HCT116 (cell line): ENCODE measurements around the gene AKR1B1. TPM values are rescaled to one million over a fixed set of nuclear protein-coding genes. Genes with fewer than 3 reads are reported as not detected.

Experiments used
- ATAC-seq: fragments of 200-7000 bp; cut with Tn5 transposase; 2 replicates; pipeline ENCODE4 v1.9.1; 2020; ENCODE audit warnings: mild to moderate bottlenecking, moderate library complexity
- BruUV-seq: library from RNA; stranded (reverse); fragments of 400-500 nt; replicated peaks from 2 replicates; lab custom pipeline; 2021; lab: Mats Ljungman, UMichigan
- CTCF ChIA-PET: fragments of 300-600 bp; sonication (Branson Sonifier 250); formaldehyde crosslinking; loops from one replicate; lab custom pipeline; 2021; ENCODE audit warnings: antibody characterized with exemption; lab: Charles Lee
- POLR2A ChIA-PET: fragments of 300-600, 350-600 bp; sonication (Branson Sonifier 250); formaldehyde crosslinking; loops from one replicate; lab custom pipeline; 2021; ENCODE audit warnings: antibody characterized with exemption; lab: Charles Lee
- RAD21 ChIA-PET, 2 experiments: fragments of 300-600 bp; sonication (Branson Sonifier 250); formaldehyde crosslinking; loops; one replicate each; lab custom pipeline; 2023; ENCODE audit warnings: low total read pairs in 2 of 2; ENCODE audit not compliant: uncharacterized antibody in 2 of 2, unreplicated experiment in 2 of 2, low non-redundant PET in 1 of 2; lab: Charles Lee
- DNase-seq: peaks from one replicate; pipeline ENCODE4 v3.0.0-alpha.2; 2010; ENCODE audit warnings: low read depth, low spot score
- H2AFZ ChIP-seq: fragments of 200-600 bp; shearing (Covaris generic), sonication (generic); 2 replicates; pipeline ENCODE4 v1.6.1; 2017; ENCODE audit warnings: low read depth, mixed run types, mixed read lengths, antibody characterized with exemption, low read length; ENCODE audit not compliant: poor library complexity, severe bottlenecking
- H3K27ac ChIP-seq: 2 replicates; pipeline ENCODE4 v1.5.1; 2012; ENCODE audit warnings: low read depth, low read length
- H3K27me3 ChIP-seq: fragments of 200-600 bp; sonication (generic); 2 replicates; pipeline ENCODE4 v1.6.1; 2016; ENCODE audit warnings: mixed run types, low read length, mixed read lengths; ENCODE audit not compliant: insufficient read depth
- H3K36me3 ChIP-seq, 2 experiments: fragments of 200-500 bp in 1 of 2; fragments of 200-600 bp in 1 of 2; sonication (Bioruptor generic) in 1 of 2; sonication (generic) in 1 of 2; 2 replicates each; pipeline versions ENCODE4 v1.5.1 to v1.6.1; 2014 to 2016; ENCODE audit warnings: low read length in 2 of 2, inconsistent platforms in 1 of 2, mixed read lengths in 1 of 2, mixed run types in 1 of 2; ENCODE audit not compliant: insufficient read depth in 2 of 2, control insufficient read depth in 1 of 2
- H3K4me1 ChIP-seq, 2 experiments: fragments of 200-600 bp in 1 of 2; sonication (generic) in 1 of 2; 2 replicates each; pipeline versions ENCODE4 v1.5.1 to v1.6.1; 2012 to 2017; ENCODE audit warnings: low read length in 2 of 2, inconsistent platforms in 1 of 2, mild to moderate bottlenecking in 1 of 2, mixed read lengths in 1 of 2, mixed run types in 1 of 2, moderate library complexity in 1 of 2; ENCODE audit not compliant: insufficient read depth in 2 of 2, control insufficient read depth in 1 of 2
- H3K4me2 ChIP-seq: fragments of 200-600 bp; sonication (generic); 2 replicates; pipeline ENCODE4 v1.6.1; 2017; ENCODE audit warnings: mixed run types, low read length, mixed read lengths
- H3K4me3 ChIP-seq, 2 experiments: fragments of 200-600 bp in 1 of 2; sonication (generic) in 1 of 2; replicated peaks in 1 of 2; 2 replicates each; pipeline ENCODE4 v1.5.1; 2011 to 2016; ENCODE audit warnings: low read length in 2 of 2, control low read depth in 1 of 2, low read depth in 1 of 2, mild to moderate bottlenecking in 1 of 2, mixed read lengths in 1 of 2, mixed run types in 1 of 2
- H3K79me2 ChIP-seq: fragments of 200-600 bp; sonication (generic); 2 replicates; pipeline ENCODE4 v1.6.1; 2017; ENCODE audit warnings: mild to moderate bottlenecking, mixed run types, low read length, moderate library complexity, mixed read lengths; ENCODE audit not compliant: insufficient read depth
- H3K9ac ChIP-seq: fragments of 200-600 bp; sonication (generic); 2 replicates; pipeline ENCODE4 v1.6.1; 2016; ENCODE audit warnings: low read length, mixed read lengths
- H3K9me2 ChIP-seq: fragments of 200-600 bp; sonication (generic), shearing (Covaris generic); 2 replicates; pipeline ENCODE4 v1.6.1; 2017; ENCODE audit warnings: mixed run types, mild to moderate bottlenecking, moderate library complexity; ENCODE audit not compliant: insufficient read depth
- H3K9me3 ChIP-seq, 2 experiments: fragments of 200-500 bp in 1 of 2; fragments of 200-600 bp in 1 of 2; sonication (Bioruptor generic) in 1 of 2; sonication (generic) in 1 of 2; 2 replicates each; pipeline ENCODE4 v1.6.1; 2014 to 2017; ENCODE audit warnings: low read length in 2 of 2, mixed read lengths in 2 of 2, inconsistent platforms in 1 of 2, low read depth in 1 of 2, mild to moderate bottlenecking in 1 of 2, mixed run types in 1 of 2, moderate library complexity in 1 of 2; ENCODE audit not compliant: control insufficient read depth in 1 of 2, insufficient read depth in 1 of 2
- H4K20me1 ChIP-seq: fragments of 200-600 bp; sonication (generic), shearing (Covaris generic); 2 replicates; pipeline ENCODE4 v1.6.1; 2017; ENCODE audit warnings: mixed run types, mild to moderate bottlenecking, moderate library complexity; ENCODE audit not compliant: insufficient read depth
- ATF3 ChIP-seq: IDR thresholded peaks from 2 replicates; pipeline ENCODE4 v1.6.1; 2012
- CBX3 ChIP-seq: IDR thresholded peaks from 2 replicates; pipeline ENCODE4 v1.6.1; 2012; ENCODE audit warnings: low read depth
- CTCF ChIP-seq, 3 experiments: fragments of 200-600 bp in 1 of 3; sonication (generic) in 1 of 3; IDR thresholded peaks in 2 of 3; conservative IDR thresholded peaks in 1 of 3; 2 replicates each; pipeline ENCODE4 v1.5.1; 2012 to 2017; ENCODE audit warnings: low read depth in 2 of 3, low read length in 2 of 3, antibody characterized with exemption in 1 of 3, borderline replicate concordance in 1 of 3, control low read depth in 1 of 3, mild to moderate bottlenecking in 1 of 3, mixed read lengths in 1 of 3, mixed run types in 1 of 3, moderate library complexity in 1 of 3; ENCODE audit not compliant: insufficient read depth in 1 of 3
- EGR1 ChIP-seq: IDR thresholded peaks from 2 replicates; pipeline ENCODE4 v1.6.1; 2012; ENCODE audit warnings: low read depth
- ELF1 ChIP-seq: IDR thresholded peaks from 2 replicates; pipeline ENCODE4 v1.6.1; 2012; ENCODE audit warnings: low read depth, borderline replicate concordance
- FOSL1 ChIP-seq: IDR thresholded peaks from 2 replicates; pipeline ENCODE4 v1.6.1; 2012; ENCODE audit warnings: low read depth
- JUND ChIP-seq: IDR thresholded peaks from 2 replicates; pipeline ENCODE4 v1.6.1; 2012
- POLR2AphosphoS5 ChIP-seq: IDR thresholded peaks from 2 replicates; pipeline ENCODE4 v1.6.1; 2011; ENCODE audit warnings: mild to moderate bottlenecking, low read depth, low read length, moderate library complexity
- RAD21 ChIP-seq: IDR thresholded peaks from 2 replicates; pipeline ENCODE4 v1.6.1; 2012; ENCODE audit warnings: low read depth, mild to moderate bottlenecking
- SIN3A ChIP-seq: IDR thresholded peaks from 2 replicates; pipeline ENCODE4 v1.6.1; 2012; ENCODE audit warnings: low read depth
- SP1 ChIP-seq: IDR thresholded peaks from 2 replicates; pipeline ENCODE4 v1.6.1; 2012; ENCODE audit warnings: low read depth
- SRF ChIP-seq: IDR thresholded peaks from 2 replicates; pipeline ENCODE4 v1.6.1; 2012; ENCODE audit warnings: low read depth
- TCF7L2 ChIP-seq: IDR thresholded peaks from 2 replicates; pipeline ENCODE4 v1.7.0; 2011; ENCODE audit warnings: borderline replicate concordance, inconsistent platforms; ENCODE audit not compliant: insufficient read depth, insufficient read length; ENCODE audit errors: extremely low read depth
- YY1 ChIP-seq: IDR thresholded peaks from 2 replicates; pipeline ENCODE4 v1.6.1; 2011; ENCODE audit warnings: low read length, low read depth, moderate library complexity, mild to moderate bottlenecking; ENCODE audit not compliant: insufficient replicate concordance; ENCODE audit errors: extremely low read depth
- ZBTB33 ChIP-seq: IDR thresholded peaks from 2 replicates; pipeline ENCODE4 v1.6.1; 2011; ENCODE audit warnings: mild to moderate bottlenecking, low read length, moderate library complexity; ENCODE audit not compliant: insufficient replicate concordance; ENCODE audit errors: extremely low read depth
- ZFX ChIP-seq: fragments of 450-650 bp; IDR thresholded peaks from 2 replicates; pipeline ENCODE4 v1.6.1; 2017
- ZNF274 ChIP-seq: fragments of 200-500 bp; sonication (Bioruptor generic); IDR thresholded peaks from 2 replicates; pipeline ENCODE4 v1.6.1; 2014; ENCODE audit warnings: mild to moderate bottlenecking, low read depth, low read length, inconsistent platforms
- intact Hi-C: fragments of 100-400 bp; cut with micrococcal nuclease; formaldehyde crosslinking; loops from 2 replicates; pipeline ENCODE4 v1.10.0; 2022
- total RNA-seq: library from RNA; stranded (reverse); gene quantifications from one replicate; pipeline ENCODE4 v1.2.1, GENCODE V29; 2021; ENCODE audit not compliant: unreplicated experiment

Gene AKR1B1
- total RNA-seq, 1 experiment from 2014 or later, result 56.8 TPM

GRCh38 chr7:134443396-134444070 is 15.4 kb downstream of the AKR1B1 start:
- H3K9me3 ChIP-seq, result no peaks in the 10 kb centered on the region
- intact Hi-C loops, result loop anchor here (1.0 kb wide), 1 partner anchor 35 kb away; no protein-coding TSS in a partner anchor
- no peak for DNase-seq
- no peak overlapping the region for H3K4me2 ChIP-seq
- H3K27me3 ChIP-seq, result no peaks in the 10 kb centered on the region
- H4K20me1 ChIP-seq, result no peaks in the 10 kb centered on the region
- H2AFZ ChIP-seq, result no peak overlapping the region
- CTCF ChIA-PET, result interaction anchor here (1.4 to 3.3 kb wide), 3 partner anchors 36 to 71 kb away, joined by 7 to 13 read pairs (median 9); no protein-coding TSS in a partner anchor
- RAD21 ChIA-PET, result no interaction called here
- BruUV-seq, result no TSS peak
- ATAC-seq, result no peak
- H3K4me1 ChIP-seq, result peaks cover 0 to 12% of the 10 kb centered on the region in 2 experiments; a peak in 2 of 4 replicates
- TF ChIP-seq POLR2AphosphoS5 (no peak), SRF (no peak), CTCF (IDR thresholded peaks at IDR 0.05 in 2 of 3, conservative IDR thresholded peaks at IDR 0.05 in 1 of 3; ENCODE audit: borderline replicate concordance in 1 of 3, insufficient read depth in 1 of 3, low read depth in 2 of 3, low read length in 2 of 3) (no peak), ELF1 (no peak), CBX3 (no peak), SP1 (no peak), YY1 (no peak), EGR1 (no peak), JUND (no peak), ZFX (no peak), ZNF274 (no peak), RAD21 (no peak), ZBTB33 (no peak), ATF3 (no peak), FOSL1 (no peak), SIN3A (no peak), TCF7L2 (no peak)
- no peaks in the 10 kb centered on the region for H3K9me2 ChIP-seq
- no peaks in the 10 kb centered on the region for H3K36me3 ChIP-seq
- POLR2A ChIA-PET, result no interaction called here
- no peak overlapping the region for H3K9ac ChIP-seq
- no peaks in the 10 kb centered on the region for H3K79me2 ChIP-seq
- no peak overlapping the region for H3K27ac ChIP-seq
- no peak overlapping the region for H3K4me3 ChIP-seq
